HG02610 (cell line): Measurements from ENCODE around the gene LMO1.

ENCODE experiments used
- ATAC-seq: cut with Tn5 transposase; IDR thresholded peaks from one replicate; pipeline ENCODE4 v1.9.1; 2021; ENCODE audit warnings: mild to moderate bottlenecking, moderate library complexity; ENCODE audit not compliant: unreplicated experiment

LMO1 gene

DNA sequence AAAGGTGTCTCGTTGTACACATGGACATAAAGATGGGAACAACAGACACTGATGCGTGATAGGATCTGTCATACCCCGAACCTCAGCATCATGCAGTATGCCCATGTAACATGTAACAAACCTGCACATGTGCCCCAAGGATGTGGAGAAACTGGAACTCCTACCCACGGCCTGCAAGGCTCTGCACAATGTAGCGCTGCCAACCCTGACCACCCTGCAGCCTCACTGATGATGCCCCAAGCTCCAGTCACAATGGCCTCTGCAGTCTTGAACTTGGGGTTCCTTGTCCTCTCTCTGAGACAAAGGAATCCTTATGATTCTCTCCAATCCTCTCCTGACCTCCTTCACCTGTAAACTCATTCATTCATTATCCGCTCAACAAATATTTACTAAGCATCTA lies 14.2 kb downstream of the LMO1 start:
- ATAC-seq: no peak

- ATAC-seq: no peak
These were observed 14.9 kb downstream of the LMO1 start for GRCh38 chr11:8248786-8249185.

GRCh38 chr11:8247312-8247711 lies 16.4 kb downstream of the LMO1 start:
- no peak for ATAC-seq

- ATAC-seq: no peak
These were observed 20.2 kb downstream of the LMO1 start for GRCh38 chr11:8243458-8243857.

DNA sequence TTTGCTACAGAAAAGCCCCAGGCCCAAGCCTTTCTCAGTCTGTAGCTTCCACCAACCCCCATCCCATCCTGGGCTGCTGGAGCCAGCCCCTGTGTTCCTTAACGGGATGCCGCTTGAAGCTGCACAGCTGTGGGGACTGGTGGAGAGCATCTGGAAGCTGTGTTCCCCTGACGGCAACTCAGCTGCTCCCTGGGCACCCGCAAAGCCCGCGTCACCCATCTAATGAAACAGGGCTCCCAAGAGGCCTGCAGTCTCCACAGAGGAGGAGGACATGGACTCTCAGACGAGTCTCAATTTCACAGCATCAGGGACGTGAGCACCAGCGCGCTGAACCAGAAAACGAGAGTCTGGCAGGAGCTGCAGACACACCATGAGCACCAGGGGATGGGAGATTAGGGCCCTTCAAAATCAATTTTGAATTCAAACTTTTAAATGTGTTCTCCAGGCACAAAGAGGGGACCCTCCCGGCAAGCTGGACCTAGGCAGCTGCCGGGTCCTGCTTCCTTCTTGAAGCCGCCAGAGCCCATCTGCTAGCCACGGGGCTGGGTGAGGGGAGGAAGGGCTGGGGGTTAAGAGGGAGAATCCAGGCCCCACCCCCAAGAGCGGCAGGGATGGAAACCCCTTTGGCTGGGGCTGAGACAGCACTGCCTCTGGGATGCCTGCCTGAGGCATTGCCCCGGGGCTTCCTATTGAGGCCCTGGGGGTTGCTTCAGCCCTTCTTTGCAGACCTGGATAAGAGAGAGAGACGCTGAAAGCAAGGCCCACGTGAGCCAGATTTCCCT lies 21.0 kb downstream of the LMO1 start:
- ATAC-seq: no peak

- no peak for ATAC-seq
These were observed 21.6 kb downstream of the LMO1 start for GRCh38 chr11:8242118-8242475.

DNA sequence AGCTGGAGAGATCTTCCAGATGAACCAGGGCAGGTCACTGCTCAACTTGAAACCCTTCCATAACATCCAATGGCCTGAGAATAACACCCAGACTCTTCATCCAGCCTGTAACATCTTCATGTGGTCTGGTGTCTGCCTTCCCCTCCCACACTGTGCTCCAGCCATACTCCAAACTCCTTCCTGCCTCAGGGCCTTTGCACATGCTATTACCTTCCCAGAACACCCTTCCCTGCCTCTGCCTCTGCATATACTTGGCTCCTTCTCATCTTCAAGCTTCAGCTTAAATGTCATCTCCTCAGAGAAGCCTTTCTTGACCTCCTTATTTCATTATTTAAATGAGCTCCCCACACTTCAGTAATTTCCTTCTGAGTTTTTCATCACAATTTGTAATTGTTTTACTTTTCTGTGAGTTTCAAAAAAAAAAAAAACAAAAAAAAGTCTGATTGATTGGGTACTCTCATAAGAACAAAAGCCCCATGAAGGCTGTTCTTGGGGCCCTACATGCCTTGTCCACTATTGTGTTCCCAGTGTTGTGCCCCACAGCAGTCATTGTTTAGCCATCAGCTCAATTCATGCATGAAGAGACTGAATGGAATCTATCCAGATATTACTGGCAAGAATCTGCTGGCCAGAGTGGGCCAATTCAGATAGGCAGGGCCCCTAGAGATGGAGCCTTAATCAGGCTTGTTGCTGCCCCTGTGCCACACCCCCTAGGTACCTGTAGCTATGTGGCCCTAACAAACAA lies 22.1 kb downstream of the LMO1 start:
- ATAC-seq: no peak

DNA sequence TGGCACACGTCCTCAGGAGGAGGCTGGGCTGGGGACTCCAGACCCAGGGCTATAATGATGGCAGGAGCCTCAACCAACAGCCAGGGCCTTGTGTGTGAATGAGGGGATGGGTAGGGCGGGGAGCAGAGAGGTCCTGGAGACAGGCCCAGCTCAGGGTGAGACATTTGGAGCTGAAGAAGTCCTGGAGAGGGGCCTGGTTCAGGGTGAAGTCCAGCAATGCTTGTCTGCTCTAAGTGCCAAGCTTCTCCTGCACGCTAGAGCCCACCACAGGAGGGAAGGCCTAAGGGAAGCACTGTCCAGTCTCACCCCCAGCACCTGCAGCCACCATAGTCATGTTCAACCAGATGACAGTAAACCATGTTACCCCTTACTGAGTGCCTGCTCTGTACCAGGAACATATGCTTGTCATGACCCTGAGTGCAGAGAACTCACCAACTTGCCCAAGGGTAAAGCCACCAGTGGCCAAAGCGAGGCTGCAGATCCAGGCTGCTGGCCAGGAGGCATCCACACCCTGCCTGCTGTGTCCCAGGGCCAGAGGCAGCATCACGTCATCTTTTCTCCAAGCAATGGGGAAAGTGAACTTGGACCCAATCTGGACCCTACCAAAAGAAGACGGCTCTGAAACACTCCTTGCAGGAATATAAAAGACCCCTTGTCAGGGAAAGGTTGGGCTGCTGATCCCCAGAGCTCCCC lies 24.0 kb downstream of the LMO1 start:
- ATAC-seq: no peak

- ATAC-seq: no peak
These were observed 24.6 kb downstream of the LMO1 start for GRCh38 chr11:8239040-8239439.

DNA sequence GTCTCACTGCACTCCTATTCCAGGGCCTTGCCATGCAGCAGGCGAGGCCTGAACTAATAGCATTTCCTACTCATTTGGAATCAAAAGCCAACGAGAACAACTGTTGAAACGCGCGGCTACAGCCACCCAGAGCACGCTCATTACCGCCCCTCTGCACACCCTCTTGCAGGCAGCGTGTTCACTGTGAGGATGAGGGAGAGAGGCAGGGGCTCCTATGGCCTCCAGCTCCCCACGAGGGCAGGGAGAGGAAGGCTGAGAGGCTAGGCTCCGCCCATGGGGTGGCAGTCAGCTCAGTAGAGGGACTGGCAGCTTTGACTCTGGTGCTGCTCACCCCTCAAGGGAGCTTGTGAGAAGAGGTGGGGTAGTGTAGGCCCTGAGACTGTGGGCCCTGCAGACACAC lies 26.2 kb downstream of the LMO1 start:
- no peak for ATAC-seq

GRCh38 chr11:8235925-8236324 lies 27.8 kb downstream of the LMO1 start:
- no peak for ATAC-seq

DNA sequence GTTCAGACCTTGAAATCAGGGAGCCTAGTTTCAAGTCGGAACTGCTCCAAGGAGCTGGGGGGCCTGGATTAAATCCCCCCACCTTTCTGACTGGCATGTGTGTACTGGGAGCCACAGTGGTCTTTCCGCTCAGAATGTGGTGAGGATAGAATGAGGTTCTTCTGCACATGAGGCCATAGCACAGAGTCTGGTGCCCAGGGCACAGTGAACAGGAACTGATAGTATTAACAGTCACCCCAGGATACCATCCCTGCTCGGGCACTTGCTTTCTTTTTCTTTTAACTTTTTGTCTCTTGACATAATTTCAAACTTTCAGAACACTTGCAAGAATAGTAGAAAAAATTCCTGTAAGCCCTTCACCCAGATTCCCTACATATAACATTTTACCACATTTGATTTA lies 28.8 kb downstream of the LMO1 start:
- no peak for ATAC-seq

- no peak for ATAC-seq
These were observed 29.3 kb downstream of the LMO1 start for GRCh38 chr11:8234425-8234821.

DNA sequence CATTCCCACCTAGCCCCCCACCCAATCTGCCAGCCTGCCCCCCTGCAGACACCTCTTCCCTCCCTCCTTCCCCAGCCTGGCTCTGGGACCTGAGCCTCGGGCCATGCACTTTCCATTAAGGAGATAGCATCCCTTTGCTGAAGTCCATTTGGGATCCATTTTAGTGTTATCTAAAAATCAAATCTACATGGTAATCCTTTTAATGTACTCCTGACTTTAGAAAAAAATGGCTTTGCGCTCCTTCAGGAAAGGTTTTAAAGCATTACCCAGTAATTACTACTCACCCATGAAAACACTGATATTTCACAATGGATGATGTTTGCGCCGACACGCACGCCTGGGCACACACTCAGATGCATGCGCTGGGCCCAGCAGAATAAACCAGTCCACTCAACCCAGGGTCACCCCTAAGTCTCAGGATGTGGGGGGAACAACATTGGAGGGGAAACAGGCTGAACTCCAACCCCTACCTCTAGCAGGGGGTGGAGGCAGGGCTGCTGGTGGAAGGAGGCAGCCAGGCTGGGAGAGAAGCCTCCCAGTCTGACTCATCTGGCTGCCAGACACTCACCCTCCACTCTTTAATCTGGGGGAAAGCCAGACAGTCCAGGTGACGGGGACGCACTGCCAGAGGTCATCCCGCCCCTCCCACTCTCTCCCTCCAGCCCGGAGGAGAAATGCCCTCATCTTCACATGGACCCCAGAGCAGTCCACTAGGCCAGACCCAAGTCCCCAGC lies 29.8 kb downstream of the LMO1 start:
- no peak for ATAC-seq

DNA sequence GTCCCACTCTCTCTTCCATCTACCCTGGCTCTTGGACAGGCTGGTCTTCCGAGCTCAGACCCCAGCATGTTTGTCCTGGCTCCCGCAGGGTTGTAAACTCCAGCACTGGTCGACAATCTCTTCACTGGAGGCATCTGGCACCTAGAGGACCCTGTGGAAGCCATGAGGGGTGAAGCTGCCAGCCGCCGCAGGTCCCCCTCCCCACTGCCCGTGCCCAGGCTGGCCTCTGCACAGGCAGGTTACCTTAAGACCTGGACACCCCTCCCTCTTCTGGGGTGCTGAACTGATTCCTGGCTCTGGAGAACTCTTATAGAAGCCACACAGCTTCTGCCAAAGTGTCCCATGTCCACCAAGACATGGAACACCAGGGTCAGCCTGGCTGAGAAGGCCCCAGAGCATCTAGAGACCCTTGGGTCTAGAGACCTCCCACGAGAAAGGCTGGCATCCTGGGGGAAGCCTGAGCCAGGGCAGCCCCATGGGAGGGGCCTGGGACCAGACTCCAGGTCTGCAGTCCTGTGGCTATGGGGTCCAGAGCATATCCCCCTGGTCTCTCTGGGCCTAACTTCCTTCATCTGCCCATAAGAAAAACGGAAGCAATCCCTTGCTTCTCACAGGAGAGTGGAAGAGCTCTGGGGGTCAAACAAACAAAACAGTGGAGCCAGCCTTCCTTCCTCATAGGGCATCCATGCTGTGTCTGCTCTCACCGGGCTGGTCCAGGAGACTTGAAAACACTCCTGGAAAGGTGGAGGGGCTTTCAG lies 30.6 kb downstream of the LMO1 start:
- no peak for ATAC-seq

- ATAC-seq: no peak
These were observed 31.3 kb downstream of the LMO1 start for GRCh38 chr11:8232414-8232813.

- no peak for ATAC-seq
These were observed 31.7 kb downstream of the LMO1 start for GRCh38 chr11:8231979-8232378.

DNA sequence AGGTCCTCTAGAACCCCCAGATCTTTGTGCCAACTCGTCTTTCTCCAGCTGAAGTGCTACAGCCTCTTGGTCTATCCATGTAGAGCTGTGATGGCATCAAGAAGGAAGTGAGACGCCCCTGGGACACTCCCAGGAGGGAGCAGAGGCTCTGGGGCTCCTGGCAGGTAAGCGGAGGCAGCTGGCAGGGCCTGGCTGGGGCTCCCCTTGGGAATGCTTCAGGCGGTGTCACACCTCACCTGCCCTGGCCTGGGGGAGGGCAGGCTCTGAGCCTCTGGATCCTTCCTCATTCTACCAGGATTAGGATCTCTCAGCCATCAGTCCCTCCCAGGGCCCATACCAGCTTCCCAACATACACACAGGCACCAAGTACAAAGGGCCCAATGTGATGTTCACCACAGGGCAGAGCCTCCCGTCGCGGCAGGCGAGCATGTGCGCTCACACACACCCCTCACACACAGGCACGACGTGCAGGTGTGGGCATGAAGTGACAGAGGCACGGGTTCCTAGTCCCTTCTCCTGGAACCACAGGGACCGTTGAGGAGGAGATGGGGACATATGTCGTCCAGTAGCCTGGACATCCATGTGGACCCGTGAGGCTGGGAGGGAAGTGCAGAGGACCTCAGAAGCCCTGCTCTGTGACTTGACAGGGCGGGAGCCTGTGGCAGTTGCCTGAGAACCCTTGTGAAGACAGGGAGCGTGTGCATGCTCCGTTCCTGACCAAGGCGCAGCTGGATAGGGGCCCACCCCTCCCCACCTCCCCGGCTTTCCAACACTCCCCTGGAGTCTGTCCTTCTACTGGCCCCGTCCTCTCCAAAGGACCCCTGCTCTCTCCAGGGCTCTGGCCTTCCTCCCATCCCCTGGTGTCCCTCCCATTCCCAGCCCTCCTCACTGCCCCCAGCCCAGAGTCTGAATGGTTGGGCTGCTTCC lies 32.5 kb downstream of the LMO1 start:
- no peak for ATAC-seq

DNA sequence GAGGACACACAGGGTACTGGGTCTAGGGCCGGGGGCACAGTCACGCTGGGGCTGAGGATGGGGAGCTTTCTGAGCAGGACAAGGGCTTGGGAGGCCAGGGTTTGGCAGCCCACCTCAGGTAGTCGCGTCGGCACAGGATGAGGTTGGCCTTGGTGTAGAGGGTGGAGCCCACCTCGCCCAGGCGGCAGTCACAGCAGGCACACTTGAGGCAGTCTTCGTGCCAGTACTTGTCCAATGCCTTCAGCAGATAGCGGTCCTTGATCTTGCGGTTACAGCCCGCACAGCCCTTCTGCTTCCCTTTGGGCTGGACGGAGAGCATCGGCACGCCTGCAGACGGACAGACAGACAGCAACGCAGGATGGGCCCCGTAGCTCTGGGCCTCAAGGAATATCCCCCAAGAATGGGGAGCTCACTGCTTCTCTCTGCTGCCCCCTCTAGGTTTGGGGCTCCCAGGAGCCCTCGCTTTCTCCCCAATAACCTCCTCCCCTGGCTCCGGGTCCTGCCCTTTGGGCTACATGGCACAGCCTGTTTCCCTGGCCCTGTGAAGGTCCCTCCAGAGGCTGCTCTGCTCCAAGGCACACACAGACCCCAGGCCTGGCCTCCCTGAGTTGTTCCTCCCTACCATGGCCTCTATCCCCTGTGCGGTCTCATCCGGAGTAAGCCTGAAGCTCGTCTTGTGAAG lies 33.4 kb downstream of the LMO1 start:
- no peak for ATAC-seq
